ENCODE results near the gene REN. TPM values are rescaled to one million over a fixed set of nuclear protein-coding genes. Genes with fewer than 3 reads are reported as not detected.

REN gene
- total and polyA plus RNA-seq, 2 of the 13 experiments (the other 11 are each of a cell fraction or from before 2014, with no cell fraction given), result not detected

GRCh38 chr1:204207136-204207616, 41.0 kb upstream of the REN start (continued):
- TF ChIP-seq ARID4A (CRISPR knock-in tag; IDR thresholded peaks at IDR 0.05; ENCODE audit: borderline replicate concordance), result peak; percentile 48; the same call in 1 of the 2 replicates
- TF ChIP-seq ZNF331 (CRISPR knock-in tag; IDR thresholded peaks at IDR 0.05), result no peak; the same call in 1 of the 2 replicates
- TF ChIP-seq EEA1 (CRISPR knock-in tag; IDR thresholded peaks at IDR 0.05; ENCODE audit: borderline replicate concordance), result no peak
- TF ChIP-seq ZNF354B (CRISPR knock-in tag; IDR thresholded peaks at IDR 0.05), result no peak
- no peak for TF ChIP-seq NR2F2 (IDR thresholded peaks at IDR 0.05; ENCODE audit: borderline replicate concordance, low read depth)
- peak; percentile 51 for TF ChIP-seq ZNF407 (CRISPR knock-in tag; IDR thresholded peaks at IDR 0.05; ENCODE audit: not compliant biosample characterization)
- peak; percentile 95 for TF ChIP-seq CTCF (CRISPR knock-in tag; IDR thresholded peaks at IDR 0.05)
- peak; percentile 42 to 56; a peak in 1 of 4 replicates for TF ChIP-seq HMGXB4 (CRISPR knock-in tag; IDR thresholded peaks at IDR 0.05; ENCODE audit: borderline replicate concordance in 1 of 2, low read depth in 1 of 2)
- TF ChIP-seq POLR2G (IDR thresholded peaks at IDR 0.05; ENCODE audit: low read depth, low read length), result no peak
- TF ChIP-seq TEAD3 (CRISPR knock-in tag; optimal IDR thresholded peaks at IDR 0.05; ENCODE audit: borderline replicate concordance), result peak; percentile 34
- no peak for TF ChIP-seq NAIF1 (CRISPR knock-in tag; IDR thresholded peaks at IDR 0.05; ENCODE audit: borderline replicate concordance)
- peak; percentile 28; the same call in 1 of the 2 replicates for TF ChIP-seq ZNF121 (CRISPR knock-in tag; IDR thresholded peaks at IDR 0.05)

Measured in HepG2 (cell line).